HAP-1 (cell line): Measurements from ENCODE around the gene MESP2.

Experiments
- DNase-seq, 2 experiments: peaks; one replicate each; pipeline ENCODE4 v3.0.0-alpha.2; 2016 to 2020; ENCODE audit warnings: low spot score in 2 of 2
- H3K27me3 ChIP-seq: fragments of 250-450 bp; sonication (Bioruptor Pico); 2 replicates; pipeline ENCODE4 v1.5.1; 2020; ENCODE audit warnings: low read depth, mild to moderate bottlenecking, moderate library complexity
- H3K36me3 ChIP-seq: fragments of 250-450 bp; sonication (Bioruptor Pico); replicated peaks from 2 replicates; pipeline ENCODE4 v1.5.1; 2020; ENCODE audit warnings: mild to moderate bottlenecking
- H3K4me1 ChIP-seq: fragments of 250-450 bp; sonication (Bioruptor Pico); 2 replicates; pipeline ENCODE4 v1.5.1; 2020; ENCODE audit warnings: mild to moderate bottlenecking
- H3K4me3 ChIP-seq: fragments of 250-450 bp; sonication (Bioruptor Pico); 2 replicates; pipeline ENCODE4 v1.5.1; 2020; ENCODE audit warnings: mild to moderate bottlenecking, moderate library complexity
- H3K9me3 ChIP-seq: fragments of 250-450 bp; sonication (Bioruptor Pico); 2 replicates; pipeline ENCODE4 v1.5.1; 2020; ENCODE audit warnings: mild to moderate bottlenecking, moderate library complexity
- in situ Hi-C: fragments of 300-500 bp; cut with MboI; formaldehyde crosslinking; loops from 3 replicates; pipeline ENCODE4 v1.14.3; 2020; ENCODE audit warnings: low sequenced_read_pairs, inconsistent platforms, mixed read lengths

MESP2 gene

GRCh38 chr15:89826671-89827655 is 50.8 kb downstream of the MESP2 start:
- no peaks in the 10 kb centered on the region for H3K9me3 ChIP-seq
- no peaks in the 10 kb centered on the region for H3K27me3 ChIP-seq
- H3K36me3 ChIP-seq = no peaks in the 10 kb centered on the region
- in situ Hi-C loops = no loop called here
- no peak overlapping the region for H3K4me3 ChIP-seq
- DNase-seq = no peak
- no peaks in the 10 kb centered on the region for H3K4me1 ChIP-seq

- H3K27me3 ChIP-seq = no peaks in the 10 kb centered on the region
- H3K36me3 ChIP-seq = no peaks in the 10 kb centered on the region
- no peak overlapping the region for H3K4me3 ChIP-seq
- DNase-seq = no peak
- H3K9me3 ChIP-seq = no peaks in the 10 kb centered on the region
- no peaks in the 10 kb centered on the region for H3K4me1 ChIP-seq
- in situ Hi-C loops = no loop called here
Measured at GRCh38 chr15:89827829-89828228, 51.7 kb downstream of the MESP2 start.
